MV-4-11 (cell line): ENCODE data around the gene BBS4.

Experiments
- DNase-seq: peaks from one replicate; lab custom pipeline; 2025; lab: John Stamatoyannopoulos, UW

Gene BBS4

DNA sequence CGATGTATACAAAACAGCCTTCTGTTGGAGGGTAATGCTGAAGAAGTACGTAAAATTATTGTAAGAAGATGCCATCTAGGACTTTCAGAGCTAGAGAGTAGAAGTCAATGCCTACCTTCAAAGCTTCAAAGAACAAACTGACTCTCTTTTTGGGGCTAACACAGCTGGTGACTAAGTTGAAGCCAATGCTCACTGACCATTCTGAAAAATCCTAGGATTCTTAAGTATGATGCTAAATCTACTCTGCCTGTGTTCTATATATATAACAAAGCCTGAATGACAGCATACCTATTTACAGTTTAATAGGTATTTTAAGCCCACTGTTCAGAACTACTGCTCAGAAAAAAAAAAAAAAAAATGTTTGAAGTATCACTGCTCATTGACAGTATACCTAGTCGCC is 78.6 kb downstream of the BBS4 start:
- DNase-seq = no peak

DNA sequence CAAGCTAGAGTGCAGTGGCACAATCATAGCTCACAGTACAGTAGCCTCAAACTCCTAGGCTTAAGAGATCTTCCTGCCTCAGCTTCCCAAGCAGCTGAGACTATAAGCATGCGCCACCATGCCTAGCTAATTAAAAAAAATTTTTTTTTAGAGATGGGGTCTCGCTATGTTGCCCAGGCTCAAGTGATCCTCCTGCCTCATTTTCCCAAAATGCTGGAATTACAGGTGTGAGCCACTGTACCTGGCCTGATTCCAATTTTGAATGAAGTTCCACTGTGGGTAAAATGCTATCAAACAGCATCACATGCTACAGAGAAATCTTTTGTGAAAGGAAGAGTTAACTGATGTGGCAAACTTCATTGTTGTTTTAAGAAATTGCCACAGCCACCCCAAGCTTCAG is 80.0 kb downstream of the BBS4 start:
- no peak for DNase-seq

DNA sequence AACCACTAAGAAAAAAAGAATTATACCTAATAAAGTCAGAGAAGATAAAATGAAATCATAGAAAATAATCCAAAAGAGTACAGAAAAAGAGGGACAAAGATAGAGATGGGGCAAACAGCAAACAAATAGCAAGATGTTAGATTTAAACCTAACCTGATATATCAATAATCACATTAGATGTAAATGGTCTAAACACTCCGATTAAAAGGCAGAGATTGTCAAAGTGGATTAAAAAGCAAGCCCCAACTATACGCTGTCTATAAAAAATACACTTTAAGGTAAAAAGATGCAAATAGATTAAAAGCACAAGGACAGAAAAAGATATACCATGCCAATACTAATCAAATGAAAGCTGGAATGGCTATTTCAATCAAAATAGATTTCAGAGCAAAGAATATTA is 80.8 kb downstream of the BBS4 start:
- DNase-seq = no peak

DNA sequence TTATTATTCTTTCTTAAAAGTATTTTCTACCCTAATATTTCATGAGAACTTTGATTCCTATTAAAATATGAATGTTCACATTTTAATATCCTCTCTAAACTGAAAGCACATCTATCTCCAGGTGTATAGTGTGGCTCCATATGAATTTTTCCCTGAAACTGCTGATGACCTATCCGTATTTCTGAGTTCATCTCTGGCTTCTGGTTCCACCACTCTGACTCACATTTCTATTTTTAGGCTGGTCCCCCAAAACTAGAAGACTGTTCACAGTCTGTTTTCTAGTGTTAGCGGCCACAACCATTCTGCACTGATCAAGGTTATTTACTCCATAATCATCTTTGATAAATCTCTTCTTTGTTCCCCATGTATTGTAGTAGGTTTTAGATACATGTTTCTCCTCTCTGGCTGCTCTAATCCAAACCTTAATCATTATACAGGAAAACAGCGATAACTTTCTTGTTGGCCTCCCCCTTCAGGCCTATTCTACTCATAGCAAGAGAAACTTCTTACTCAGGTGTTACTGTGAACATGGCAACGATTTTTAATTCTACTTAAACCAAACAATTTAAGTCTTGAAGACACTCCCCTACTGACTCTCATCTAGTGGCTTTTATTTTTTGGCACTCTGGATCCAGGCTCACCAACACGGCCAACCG is 84.8 kb downstream of the BBS4 start:
- DNase-seq = no peak

DNA sequence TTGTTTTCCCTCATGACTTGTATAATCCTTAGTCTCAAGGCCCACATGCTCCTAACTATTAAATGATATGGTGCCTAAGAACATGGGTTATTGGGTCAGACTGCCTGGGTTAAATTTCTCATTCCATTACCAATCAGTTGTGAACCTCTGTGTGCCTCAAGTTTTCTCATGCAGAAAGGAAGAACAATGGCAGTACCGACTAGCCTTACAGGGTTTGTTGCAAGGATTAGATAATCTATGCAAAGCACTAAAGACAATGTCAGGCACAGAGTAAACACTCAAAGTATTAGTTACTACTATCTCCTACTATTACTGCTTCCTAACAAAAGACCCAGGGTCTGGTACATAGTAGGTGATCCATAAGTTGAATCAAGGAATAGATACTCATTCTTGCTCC is 85.3 kb downstream of the BBS4 start:
- DNase-seq = no peak

DNA sequence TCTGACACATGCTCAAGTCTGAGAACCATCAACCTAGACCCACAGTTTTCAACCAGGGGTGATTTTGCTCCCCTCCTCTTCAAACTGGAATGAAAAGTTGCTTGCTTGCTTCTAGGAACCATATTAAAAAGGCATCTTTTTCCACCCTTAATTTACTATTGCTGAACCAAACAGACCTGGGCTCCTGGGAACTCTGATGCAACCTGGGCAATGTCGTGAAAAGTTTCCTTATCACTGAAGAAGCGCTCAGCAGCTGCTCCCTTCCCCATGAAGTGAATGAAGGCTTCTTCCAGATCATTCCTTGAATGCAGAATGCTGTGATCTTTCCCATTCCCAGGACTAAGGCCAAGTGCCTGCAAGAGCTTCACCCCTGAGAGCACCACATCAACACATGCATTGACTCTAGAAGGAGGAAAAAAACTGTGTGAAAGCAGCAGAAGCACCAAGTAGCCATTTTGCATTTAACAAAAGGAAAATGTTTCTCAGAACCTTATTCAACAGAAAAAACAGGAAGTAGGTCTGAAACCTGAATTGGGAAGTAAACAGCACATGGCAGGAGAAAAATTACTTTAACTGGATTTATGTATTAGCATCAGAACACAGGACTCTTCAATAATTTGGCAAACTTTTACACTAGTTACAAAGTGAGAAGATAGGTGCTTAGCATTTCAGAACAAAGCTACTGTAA is 88.8 kb downstream of the BBS4 start:
- DNase-seq = peak; percentile 75

DNA sequence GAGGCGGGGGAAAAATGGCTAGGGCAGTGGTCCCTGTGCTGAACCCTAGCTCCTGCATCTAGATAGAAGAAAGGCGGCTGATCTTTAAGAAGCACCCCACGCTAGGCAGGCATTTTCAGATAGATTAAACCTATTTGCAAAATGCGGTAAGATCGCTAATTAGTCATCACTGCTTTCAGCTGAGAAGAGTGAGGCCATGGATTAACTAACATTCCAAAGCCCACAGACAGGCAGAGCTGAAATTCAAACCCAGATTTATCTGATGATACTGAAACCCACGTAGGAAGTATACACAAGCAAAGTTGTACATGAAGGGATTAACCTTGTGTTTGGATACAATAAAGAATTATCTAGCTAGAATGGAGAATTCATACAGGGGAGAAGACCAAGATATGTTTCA is 92.8 kb downstream of the BBS4 start:
- peak; percentile 33 for DNase-seq

DNA sequence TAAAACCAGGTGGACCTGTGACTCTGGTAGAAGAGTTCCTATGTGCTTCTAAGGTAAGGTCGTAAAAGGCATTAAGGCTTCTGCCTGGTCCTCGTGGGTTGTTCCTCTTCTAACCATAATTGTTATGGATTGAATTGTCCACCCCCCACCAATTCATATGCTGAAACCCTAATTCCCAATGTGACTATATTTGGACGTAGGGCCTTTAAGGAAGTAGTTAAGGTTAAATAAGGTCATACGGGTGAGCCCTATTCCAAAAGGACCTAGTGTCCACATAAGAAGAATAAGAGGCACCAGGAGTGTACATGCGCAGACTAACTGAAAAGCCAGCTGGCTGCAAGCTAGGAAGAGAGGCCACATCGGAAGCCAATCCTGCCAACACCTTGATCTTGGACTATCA is 95.6 kb downstream of the BBS4 start:
- peak; percentile 34 for DNase-seq

DNA sequence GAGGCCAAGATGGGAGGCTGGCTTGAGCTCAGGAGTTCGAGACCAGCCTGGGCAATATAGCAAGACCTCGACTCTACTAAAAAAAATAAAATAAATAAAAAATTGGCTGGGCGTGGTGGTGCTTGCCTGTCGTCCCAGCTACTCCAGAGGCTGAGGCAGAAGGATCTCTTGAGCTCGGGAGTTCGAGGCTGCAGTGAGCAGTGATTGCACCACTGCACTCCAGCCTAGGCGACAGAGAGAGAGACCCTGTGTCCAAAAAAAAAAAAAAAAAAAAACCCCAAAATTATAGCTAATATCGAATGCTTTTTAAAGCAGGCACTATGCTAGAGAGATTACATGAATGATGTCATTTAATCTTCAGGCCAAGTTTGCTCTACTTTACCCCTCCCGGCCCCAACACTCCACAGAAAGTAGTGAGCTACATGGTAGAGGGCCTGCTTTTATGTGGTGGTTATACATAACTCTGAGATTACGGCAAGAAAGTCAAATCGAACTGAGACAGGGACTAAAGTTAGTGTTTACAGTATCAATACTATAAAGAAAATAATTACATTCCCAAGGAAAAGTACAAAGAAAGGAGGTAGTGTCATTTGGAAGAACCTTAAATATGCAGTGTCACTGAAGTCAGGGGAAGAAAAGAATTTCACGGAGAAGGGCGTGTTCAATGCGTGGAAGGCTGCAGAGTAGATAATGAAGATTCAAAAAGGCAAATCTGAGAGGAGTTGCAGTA is 96.4 kb downstream of the BBS4 start:
- no peak for DNase-seq

DNA sequence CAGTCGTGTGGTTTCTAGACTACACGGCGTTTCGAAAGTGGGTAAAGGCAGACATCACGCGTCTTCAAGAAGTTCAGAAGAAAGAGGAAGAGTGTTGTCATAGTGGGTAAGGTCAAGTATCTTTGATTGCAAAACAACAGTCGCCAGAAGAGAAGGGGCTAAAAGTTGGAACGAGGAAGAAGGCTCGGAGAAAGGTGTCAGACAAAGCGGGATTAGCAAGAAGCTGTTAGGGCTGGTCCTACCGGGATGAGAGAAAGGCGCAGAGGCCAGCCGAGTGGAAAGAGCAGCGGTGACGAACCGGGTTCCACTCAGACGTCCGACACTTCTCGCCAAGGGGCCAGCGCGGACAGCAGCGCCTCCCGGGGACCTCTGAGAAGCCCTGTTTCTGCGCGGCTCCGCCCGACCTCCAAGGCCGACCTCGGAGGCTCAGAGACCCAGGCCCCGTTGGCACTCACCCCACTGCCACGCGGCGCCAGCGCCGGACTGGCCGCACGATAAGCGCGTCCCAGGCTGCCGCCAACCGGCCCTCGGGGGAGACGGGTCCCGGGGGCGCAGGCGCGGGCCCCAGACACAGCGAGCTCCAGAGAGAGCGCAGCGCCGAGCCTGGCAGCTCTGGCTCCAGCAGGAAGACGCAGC is 97.1 kb downstream of the BBS4 start:
- peak; percentile 97 for DNase-seq

DNA sequence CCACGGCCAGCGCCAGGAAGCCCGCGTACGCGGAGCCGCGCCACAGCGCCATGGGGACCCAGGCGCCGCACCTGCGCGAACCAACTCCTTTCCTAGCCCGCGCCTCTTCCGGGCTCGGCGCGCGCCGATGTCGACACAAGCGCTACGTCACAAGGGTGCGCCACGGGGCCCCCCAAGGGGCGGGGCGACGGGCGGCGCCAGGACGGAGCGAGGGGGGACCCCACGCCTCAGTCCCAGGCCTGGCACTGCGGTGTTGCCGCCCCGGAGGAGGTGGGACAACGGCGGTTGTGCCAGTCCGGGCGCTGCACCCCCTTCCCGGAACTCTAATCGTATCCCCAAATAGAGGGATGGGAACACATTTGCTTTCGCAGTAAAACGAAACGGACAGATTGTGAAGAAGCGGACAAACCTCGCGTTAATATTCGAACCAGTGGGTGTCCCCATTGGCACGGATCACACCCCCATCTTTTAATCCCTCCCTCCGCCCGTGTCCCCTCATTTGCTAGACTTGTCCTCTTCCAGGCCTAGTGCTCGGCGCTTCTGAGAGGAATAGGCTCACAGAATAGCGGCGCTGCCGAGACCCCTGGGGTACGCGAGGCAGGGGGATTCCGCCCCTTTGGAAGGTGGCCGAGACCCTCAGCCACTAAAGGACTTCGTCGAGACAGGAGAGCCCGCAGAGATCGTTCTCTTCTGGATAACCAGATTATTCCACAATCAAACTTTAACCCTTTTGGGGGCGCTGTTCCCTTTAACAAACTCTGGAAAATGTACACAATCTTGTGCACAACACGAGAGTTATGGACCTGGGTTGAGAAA is 97.8 kb downstream of the BBS4 start, which contains the start of gene ADPGK:
ADPGK (minus strand) TSS at position 119 of the 816 bp plus-strand sequence; CDS start at position 52, 67 bp downstream.
- peak; percentile 93 for DNase-seq

DNA sequence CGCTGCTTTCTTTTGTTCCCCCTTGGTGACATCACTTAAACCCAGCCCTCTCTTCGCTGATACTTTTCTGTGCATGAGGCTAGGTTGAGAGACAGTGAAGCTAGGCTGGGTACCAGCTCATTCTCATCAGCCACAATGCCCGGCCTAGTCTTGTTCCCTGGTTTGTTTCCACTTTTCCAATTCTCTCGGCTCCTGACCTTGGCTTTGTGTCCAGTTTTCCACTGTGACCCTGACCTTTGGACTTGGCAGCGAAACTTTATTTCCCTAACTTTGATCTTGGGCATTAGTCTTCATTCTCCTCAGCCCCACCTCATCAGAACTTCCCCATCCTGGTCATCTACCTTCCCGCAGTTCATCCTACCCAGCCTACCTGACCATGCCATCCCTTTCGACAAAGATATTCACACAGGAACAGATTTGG is 98.5 kb downstream of the BBS4 start:
- no peak for DNase-seq

DNA sequence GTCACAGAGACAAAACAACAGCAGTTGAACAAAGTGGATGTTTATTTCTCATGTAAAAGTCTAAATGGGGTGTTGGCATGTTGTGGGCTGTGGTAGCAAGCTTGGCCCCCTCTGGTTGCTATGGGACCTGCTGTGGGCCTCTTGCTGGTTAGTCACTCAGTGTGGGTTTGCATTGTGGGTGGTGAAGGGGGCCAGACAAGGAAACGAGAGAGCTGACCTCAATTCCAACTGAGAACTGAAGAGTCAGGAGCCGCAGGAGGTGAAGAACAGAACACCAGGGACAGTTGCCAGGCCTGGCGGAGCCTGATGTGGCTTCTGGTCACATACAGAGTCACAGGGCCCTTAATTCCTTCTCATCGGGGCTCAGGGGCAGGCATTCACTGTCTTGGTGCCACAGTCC is 99.4 kb downstream of the BBS4 start:
- peak; percentile 94 for DNase-seq

DNA sequence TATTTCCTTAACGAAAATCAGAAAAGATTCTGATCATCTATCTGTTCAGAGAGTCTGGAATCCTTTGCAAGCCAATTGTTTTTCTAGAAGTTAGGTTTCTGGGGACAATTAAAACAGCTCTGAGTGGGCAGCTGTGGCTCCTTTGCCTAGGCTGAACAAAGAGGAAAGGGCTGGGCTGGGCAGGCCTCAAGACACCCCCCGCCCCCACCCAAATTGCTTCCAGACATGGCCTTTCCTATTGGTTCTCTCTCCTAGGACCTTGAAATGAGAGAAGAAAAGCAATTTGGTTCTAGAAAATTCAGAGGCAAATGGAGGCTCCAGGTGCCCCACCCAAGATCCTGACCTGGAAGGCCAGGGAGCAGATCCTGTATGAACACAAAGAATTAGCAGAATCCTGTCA is 99.8 kb downstream of the BBS4 start:
- no peak for DNase-seq

DNA sequence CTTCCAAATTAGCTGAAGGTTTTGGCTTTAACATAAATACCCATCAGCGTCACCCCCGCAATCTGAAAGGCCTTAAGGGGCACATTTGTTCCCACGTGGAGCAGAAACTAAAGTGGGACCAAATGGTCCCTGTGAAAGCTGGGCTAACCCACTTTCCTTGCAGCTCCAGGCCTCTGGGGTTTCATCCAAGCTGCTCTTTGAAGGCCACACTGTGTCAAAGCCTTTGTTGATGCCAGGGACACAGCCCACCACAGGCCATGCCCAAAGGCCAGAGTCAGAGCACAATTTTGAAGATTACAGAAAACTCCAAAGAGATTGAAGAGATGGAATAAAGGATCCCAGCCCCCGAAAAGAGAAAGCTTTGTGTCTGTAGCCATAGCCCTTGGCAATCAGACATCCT is 100.2 kb downstream of the BBS4 start:
- DNase-seq = no peak

DNA sequence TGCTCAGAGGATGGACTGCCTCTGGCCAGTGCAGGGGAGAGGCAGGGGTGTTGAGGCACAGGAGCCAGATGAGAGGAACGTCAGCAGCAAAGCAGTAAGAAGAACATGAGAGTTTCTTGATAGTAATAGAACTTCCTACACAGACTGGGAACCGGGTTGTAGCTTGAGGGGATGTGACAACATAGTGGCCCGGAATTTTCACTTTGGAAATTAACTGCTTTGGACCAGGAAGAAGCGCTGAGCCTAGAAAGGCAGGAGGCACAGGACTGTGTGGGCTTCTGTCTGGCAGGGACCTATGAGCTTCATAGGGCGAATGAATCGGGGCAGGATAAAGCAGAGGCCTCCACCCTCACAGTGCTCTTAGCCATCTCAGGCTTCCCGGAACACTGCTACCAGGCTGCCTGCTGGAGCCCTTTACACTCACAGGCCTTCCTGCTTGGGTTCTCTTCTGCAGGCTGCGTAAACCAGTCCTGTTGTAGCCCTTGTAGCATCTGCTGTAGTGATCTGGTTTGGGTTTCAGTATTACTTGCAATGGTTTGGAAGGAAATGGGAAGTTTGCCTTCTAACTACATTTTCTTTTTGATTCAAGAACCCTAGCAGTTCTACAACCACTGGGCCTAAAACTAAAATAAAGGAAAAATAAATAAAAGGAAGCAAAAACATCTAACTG is 100.8 kb downstream of the BBS4 start:
- peak; percentile 66 for DNase-seq

DNA sequence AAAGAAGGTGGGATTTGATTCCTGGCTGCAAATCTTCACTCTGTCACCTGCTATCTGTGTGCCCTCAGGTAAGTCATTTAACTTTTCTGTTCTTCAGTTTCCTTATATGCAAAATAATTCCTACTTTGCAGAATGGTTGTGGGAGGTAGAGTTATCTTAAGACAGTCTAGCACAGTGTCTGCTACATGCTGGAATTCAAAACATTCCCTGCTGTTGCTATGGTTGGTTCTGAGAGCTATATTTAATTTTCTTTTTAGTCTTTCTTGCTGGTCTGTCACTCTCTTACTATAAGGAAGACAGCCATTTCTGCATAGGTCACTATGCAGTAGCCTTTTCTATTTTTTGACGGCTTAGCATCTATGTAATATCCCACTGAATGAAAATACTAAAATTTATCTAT is 101.5 kb downstream of the BBS4 start:
- DNase-seq = no peak
